Skeletal muscle tissue (tissue), 4 donors: ENCODE measurements around the gene GRIN3B. TPM values are rescaled to one million over a fixed set of nuclear protein-coding genes. Genes with fewer than 3 reads are reported as not detected.

Experiments used
- H3K27ac ChIP-seq: one replicate; pipeline ENCODE4 v1.7.0; 2013; ENCODE audit warnings: mild to moderate bottlenecking, low read depth, low read length, inconsistent platforms
- H3K27me3 ChIP-seq, 3 donors: one replicate each; pipeline ENCODE4 v1.7.0; 2013; ENCODE audit warnings: low read length in 3 of 3; ENCODE audit not compliant: control insufficient read depth in 3 of 3, insufficient read depth in 3 of 3
- H3K36me3 ChIP-seq, 3 donors: one replicate each; pipeline ENCODE4 v1.7.0; 2013; ENCODE audit warnings: low read length in 3 of 3; ENCODE audit not compliant: control insufficient read depth in 3 of 3, insufficient read depth in 3 of 3
- H3K4me1 ChIP-seq, 3 donors: one replicate each; pipeline ENCODE4 v1.7.0; 2013; ENCODE audit warnings: low read length in 3 of 3, mild to moderate bottlenecking in 3 of 3; ENCODE audit not compliant: control insufficient read depth in 3 of 3, insufficient read depth in 3 of 3
- H3K4me3 ChIP-seq, 3 donors: one replicate each; pipeline ENCODE4 v1.7.0; 2013; ENCODE audit warnings: low read length in 3 of 3
- H3K9ac ChIP-seq, 3 donors: one replicate each; pipeline ENCODE4 v1.7.0; 2013; ENCODE audit warnings: low read length in 3 of 3, mild to moderate bottlenecking in 3 of 3, moderate library complexity in 2 of 3, low read depth in 1 of 3
- H3K9me3 ChIP-seq, 3 donors: one replicate each; pipeline ENCODE4 v1.7.0; 2013; ENCODE audit warnings: low read length in 3 of 3; ENCODE audit not compliant: control insufficient read depth in 3 of 3
- total RNA-seq: library from RNA; depleted of rRNA; stranded (reverse); fragments of >200 nt; gene quantifications from one replicate; pipeline ENCODE4 v1.2.3, GENCODE V29; 2014
- donor health status: Osteomylitis.

GRIN3B gene
- total RNA-seq = not detected

GRCh38 chr19:1000095-1000494 is at the start of gene GRIN3B:
TSS of gene GRIN3B (plus strand) at chr19:1000419. CDS start at chr19:1000438, 19 bp downstream.
- peaks cover 0 to 15% (median 10%) of the 10 kb centered on the region in 3 donors for H3K4me1 ChIP-seq
- no peak within 1 kb of the TSS for H3K4me3 ChIP-seq

GRCh38 chr19:952049-952679 is 48.1 kb upstream of the GRIN3B start:
- peaks cover 0 to 2% (median 0%) of the 10 kb centered on the region in 3 donors for H3K4me1 ChIP-seq
- no peak overlapping the region for H3K9ac ChIP-seq
- H3K27me3 ChIP-seq = peaks cover 6 to 27% (median 21%) of the 10 kb centered on the region in 3 donors
- H3K4me3 ChIP-seq = no peak overlapping the region
- H3K36me3 ChIP-seq = no peaks in the 10 kb centered on the region
- H3K9me3 ChIP-seq = no peaks in the 10 kb centered on the region
- H3K27ac ChIP-seq = no peak overlapping the region

More at GRCh38 chr19:1000095-1000494, at the start of gene GRIN3B:
- Histone ChIP-seq H3K9ac (no peak within 1 kb of the TSS), H3K9me3 (no peaks in the 10 kb centered on the region), H3K27me3 (peaks cover 59 to 80% (median 74%) of the 10 kb centered on the region in 3 donors), H3K27ac (no peak within 1 kb of the TSS), H3K36me3 (no peaks in the 10 kb centered on the region)

- Histone ChIP-seq H3K9ac (no peak overlapping the region), H3K27ac (no peak overlapping the region), H3K36me3 (no peaks in the 10 kb centered on the region), H3K27me3 (peaks cover 6 to 27% (median 21%) of the 10 kb centered on the region in 3 donors), H3K4me3 (no peak overlapping the region), H3K9me3 (no peaks in the 10 kb centered on the region), H3K4me1 (peaks cover 0 to 2% (median 0%) of the 10 kb centered on the region in 3 donors)
These were observed 47.4 kb upstream of the GRIN3B start for GRCh38 chr19:952680-953444.

GRCh38 chr19:953445-954271 is 46.6 kb upstream of the GRIN3B start:
- Histone ChIP-seq H3K27ac (no peak overlapping the region), H3K9me3 (no peaks in the 10 kb centered on the region), H3K36me3 (no peaks in the 10 kb centered on the region), H3K27me3 (peaks cover 6 to 27% (median 21%) of the 10 kb centered on the region in 3 donors), H3K4me1 (peaks cover 0 to 2% (median 0%) of the 10 kb centered on the region in 3 donors), H3K9ac (no peak overlapping the region), H3K4me3 (no peak overlapping the region)

GRCh38 chr19:954272-954671 is 45.9 kb upstream of the GRIN3B start:
- Histone ChIP-seq H3K4me1 (peaks cover 0 to 2% (median 0%) of the 10 kb centered on the region in 3 donors), H3K27me3 (peaks cover 6 to 27% (median 21%) of the 10 kb centered on the region in 3 donors)

GRCh38 chr19:954672-955494 is 45.3 kb upstream of the GRIN3B start:
- peaks cover 0 to 2% (median 0%) of the 10 kb centered on the region in 3 donors for H3K4me1 ChIP-seq
- no peak overlapping the region for H3K4me3 ChIP-seq
- peaks cover 6 to 27% (median 21%) of the 10 kb centered on the region in 3 donors for H3K27me3 ChIP-seq
- no peak overlapping the region for H3K9ac ChIP-seq
- H3K27ac ChIP-seq = no peak overlapping the region
- H3K36me3 ChIP-seq = no peaks in the 10 kb centered on the region
- no peaks in the 10 kb centered on the region for H3K9me3 ChIP-seq

More at GRCh38 chr19:954272-954671, 45.9 kb upstream of the GRIN3B start:
- Histone ChIP-seq H3K4me3 (no peak overlapping the region), H3K9me3 (no peaks in the 10 kb centered on the region), H3K27ac (no peak overlapping the region), H3K9ac (no peak overlapping the region), H3K36me3 (no peaks in the 10 kb centered on the region)

GRCh38 chr19:955803-956765 is 44.1 kb upstream of the GRIN3B start:
- Histone ChIP-seq H3K36me3 (no peaks in the 10 kb centered on the region), H3K9ac (no peak overlapping the region), H3K27ac (no peak overlapping the region), H3K4me1 (no peaks in the 10 kb centered on the region), H3K9me3 (no peaks in the 10 kb centered on the region), H3K4me3 (no peak overlapping the region), H3K27me3 (peaks cover 12 to 32% (median 21%) of the 10 kb centered on the region in 3 donors)

- Histone ChIP-seq H3K9ac (no peak overlapping the region), H3K4me1 (no peaks in the 10 kb centered on the region), H3K4me3 (no peak overlapping the region), H3K9me3 (no peaks in the 10 kb centered on the region), H3K36me3 (no peaks in the 10 kb centered on the region), H3K27ac (no peak overlapping the region), H3K27me3 (peaks cover 12 to 32% (median 21%) of the 10 kb centered on the region in 3 donors)
These were observed 43.3 kb upstream of the GRIN3B start for GRCh38 chr19:956766-957440.
